Stimulated activated CD8-positive, alpha-beta memory T cell treated with anti-CD3 and anti-CD28 coated beads, Interleukin-15, amount 100 ng/mL, for 4 hours (primary cell): ENCODE data around the gene GSTM4.
"Not testable (repeated sequence)": the region's sequence is repeated elsewhere in the genome, so short reads cannot be mapped to it uniquely, and the experiment has no call there.

Experiments used
- DNase-seq, 2 donors: peaks; one replicate each; pipeline ENCODE4 v3.0.0-alpha.2; 2020; ENCODE audit warnings: low read depth in 2 of 2

The GSTM4 gene

GRCh38 chr1:109637446-109637845, 18.5 kb upstream of the GSTM4 start:
- no peak for DNase-seq

- DNase-seq, result no peak
These were observed 16.6 kb upstream of the GSTM4 start for GRCh38 chr1:109639063-109639840.

- DNase-seq, result no peak
These were observed 16.1 kb upstream of the GSTM4 start for GRCh38 chr1:109639841-109640184.

- peak; percentile 65 to 78 for DNase-seq
These were observed 15.5 kb upstream of the GSTM4 start for GRCh38 chr1:109640285-109640865.

GRCh38 chr1:109641078-109641740, 14.7 kb upstream of the GSTM4 start:
- DNase-seq, result no peak

GRCh38 chr1:109641861-109642260, 14.0 kb upstream of the GSTM4 start:
- no peak for DNase-seq

GRCh38 chr1:109642626-109643025, 13.3 kb upstream of the GSTM4 start:
- no peak for DNase-seq

GRCh38 chr1:109643385-109644230, 12.3 kb upstream of the GSTM4 start:
- peak; percentile 65 to 69 for DNase-seq

GRCh38 chr1:109644670-109645069, 11.2 kb upstream of the GSTM4 start:
- no peak for DNase-seq

GRCh38 chr1:109649491-109649914, 6.4 kb upstream of the GSTM4 start:
- DNase-seq, result no peak

GRCh38 chr1:109650609-109651008, 5.3 kb upstream of the GSTM4 start:
- no peak for DNase-seq

GRCh38 chr1:109652402-109652801, 3.5 kb upstream of the GSTM4 start:
- DNase-seq, result no peak

GRCh38 chr1:109653306-109653705, 2.6 kb upstream of the GSTM4 start:
- DNase-seq, result no peak

GRCh38 chr1:109654519-109654918, 1.4 kb upstream of the GSTM4 start:
- no peak for DNase-seq

- DNase-seq, result no peak
These were observed 1.5 kb downstream of the GSTM4 start for GRCh38 chr1:109657395-109657794.

GRCh38 chr1:109657970-109658369, 2.1 kb downstream of the GSTM4 start:
- DNase-seq, result no peak

GRCh38 chr1:109658533-109659042, 2.7 kb downstream of the GSTM4 start:
- no peak for DNase-seq

GRCh38 chr1:109659145-109659544, 3.2 kb downstream of the GSTM4 start:
- no peak for DNase-seq

- DNase-seq, result no peak
These were observed 4.2 kb downstream of the GSTM4 start for GRCh38 chr1:109659997-109660690.

GRCh38 chr1:109660691-109661026, 4.8 kb downstream of the GSTM4 start:
- DNase-seq, result not testable (repeated sequence)

GRCh38 chr1:109661391-109661790, 5.5 kb downstream of the GSTM4 start:
- no peak for DNase-seq
